Activated effector memory CD4-positive, alpha-beta T cell treated with anti-CD3 and anti-CD28 coated beads, Interleukin-2, amount 50 U/mL, for 16 hours (primary cell): ENCODE data around the gene RASL10A.

Experiments used
- DNase-seq: peaks from one replicate; pipeline ENCODE4 v3.0.0-alpha.2; 2020

RASL10A gene

GRCh38 chr22:29266564-29267461 is 48.7 kb downstream of the RASL10A start:
- DNase-seq: peak; percentile 60

- peak; percentile 53 for DNase-seq
Measured at GRCh38 chr22:29265929-29266328, 49.6 kb downstream of the RASL10A start.

- DNase-seq: peak; percentile 31
Measured at GRCh38 chr22:29265305-29265704, 50.2 kb downstream of the RASL10A start.

GRCh38 chr22:29263791-29264276 is 51.7 kb downstream of the RASL10A start:
- peak; percentile 60 for DNase-seq
